Suprapubic skin (tissue), 3 donors: Measurements from ENCODE around the gene MFAP3L.

Experiments
- EP300 ChIP-seq: sonication (generic); formaldehyde crosslinking; IDR thresholded peaks from one replicate; pipeline ENCODE4 v1.6.1; 2017; ENCODE audit warnings: antibody characterized with exemption
- POLR2A ChIP-seq, 2 donors: fragments of 450-650 bp; IDR thresholded peaks; one replicate each; pipeline ENCODE4 v1.6.1; 2017; ENCODE audit warnings: antibody characterized with exemption in 2 of 2, mild to moderate bottlenecking in 2 of 2, moderate library complexity in 2 of 2
- TF ChIP-seq, protein P1 (sequence below), 2 donors: fragments of 200-600 bp in 1 of 2; fragments of 450-650 bp in 1 of 2; sonication (generic) in 1 of 2; IDR thresholded peaks; one replicate each; pipeline ENCODE4 v1.5.1; 2016 to 2019; ENCODE audit warnings: antibody characterized with exemption in 2 of 2, mild to moderate bottlenecking in 1 of 2, moderate library complexity in 1 of 2

- TF ChIP-seq POLR2A (IDR thresholded peaks at IDR 0.05), result no peak
- TF ChIP-seq, protein P1, sequence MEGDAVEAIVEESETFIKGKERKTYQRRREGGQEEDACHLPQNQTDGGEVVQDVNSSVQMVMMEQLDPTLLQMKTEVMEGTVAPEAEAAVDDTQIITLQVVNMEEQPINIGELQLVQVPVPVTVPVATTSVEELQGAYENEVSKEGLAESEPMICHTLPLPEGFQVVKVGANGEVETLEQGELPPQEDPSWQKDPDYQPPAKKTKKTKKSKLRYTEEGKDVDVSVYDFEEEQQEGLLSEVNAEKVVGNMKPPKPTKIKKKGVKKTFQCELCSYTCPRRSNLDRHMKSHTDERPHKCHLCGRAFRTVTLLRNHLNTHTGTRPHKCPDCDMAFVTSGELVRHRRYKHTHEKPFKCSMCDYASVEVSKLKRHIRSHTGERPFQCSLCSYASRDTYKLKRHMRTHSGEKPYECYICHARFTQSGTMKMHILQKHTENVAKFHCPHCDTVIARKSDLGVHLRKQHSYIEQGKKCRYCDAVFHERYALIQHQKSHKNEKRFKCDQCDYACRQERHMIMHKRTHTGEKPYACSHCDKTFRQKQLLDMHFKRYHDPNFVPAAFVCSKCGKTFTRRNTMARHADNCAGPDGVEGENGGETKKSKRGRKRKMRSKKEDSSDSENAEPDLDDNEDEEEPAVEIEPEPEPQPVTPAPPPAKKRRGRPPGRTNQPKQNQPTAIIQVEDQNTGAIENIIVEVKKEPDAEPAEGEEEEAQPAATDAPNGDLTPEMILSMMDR (IDR thresholded peaks at IDR 0.05), result no peak
- TF ChIP-seq EP300, result no peak
These were observed 3.9 kb upstream of the MFAP3L start for GRCh38 chr4:170030121-170030520.
